GM18867 (cell line): ENCODE measurements around the gene VWA5B2.

Experiments
- ATAC-seq: cut with Tn5 transposase; IDR thresholded peaks from one replicate; pipeline ENCODE4 v1.9.1; 2021; ENCODE audit warnings: mild to moderate bottlenecking, moderate library complexity; ENCODE audit not compliant: unreplicated experiment

Gene VWA5B2

DNA sequence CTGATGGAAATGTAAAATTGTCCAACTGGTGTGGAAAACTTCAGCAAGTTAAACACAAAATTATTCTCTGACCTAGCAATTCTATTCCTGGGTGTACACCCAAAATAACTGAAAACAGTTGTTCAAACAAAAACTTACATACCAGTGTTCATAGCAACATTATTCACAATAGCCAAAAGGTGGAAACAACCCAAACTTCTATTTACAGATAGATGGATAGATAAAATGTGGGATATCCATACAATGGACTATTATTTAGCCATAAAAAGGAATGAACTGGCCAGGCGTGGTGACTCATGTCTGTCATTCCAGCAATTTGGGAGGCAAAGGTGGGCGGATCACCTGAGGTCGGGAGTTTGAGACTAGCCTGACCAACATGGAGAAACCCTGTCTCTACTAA lies 6.9 kb upstream of the VWA5B2 start:
- no peak for ATAC-seq

DNA sequence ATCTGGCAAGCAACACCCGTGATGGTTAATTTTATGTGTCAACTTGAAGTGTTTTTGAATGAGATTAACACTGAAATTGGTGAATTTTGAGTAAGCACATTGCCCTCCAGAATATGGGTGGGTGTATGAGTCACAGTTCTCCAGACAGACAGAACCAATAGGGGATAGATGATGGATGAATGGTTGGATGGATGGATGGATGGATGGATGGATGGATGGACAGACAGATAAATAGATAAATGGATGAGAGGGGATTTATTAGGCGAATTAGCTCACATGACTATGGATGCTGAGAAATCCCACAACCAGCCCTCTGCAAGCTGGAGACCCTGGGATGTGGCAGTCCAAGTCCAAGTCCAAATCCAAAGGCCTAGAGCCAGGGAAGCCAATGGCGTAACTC lies 5.4 kb upstream of the VWA5B2 start:
- ATAC-seq: no peak

DNA sequence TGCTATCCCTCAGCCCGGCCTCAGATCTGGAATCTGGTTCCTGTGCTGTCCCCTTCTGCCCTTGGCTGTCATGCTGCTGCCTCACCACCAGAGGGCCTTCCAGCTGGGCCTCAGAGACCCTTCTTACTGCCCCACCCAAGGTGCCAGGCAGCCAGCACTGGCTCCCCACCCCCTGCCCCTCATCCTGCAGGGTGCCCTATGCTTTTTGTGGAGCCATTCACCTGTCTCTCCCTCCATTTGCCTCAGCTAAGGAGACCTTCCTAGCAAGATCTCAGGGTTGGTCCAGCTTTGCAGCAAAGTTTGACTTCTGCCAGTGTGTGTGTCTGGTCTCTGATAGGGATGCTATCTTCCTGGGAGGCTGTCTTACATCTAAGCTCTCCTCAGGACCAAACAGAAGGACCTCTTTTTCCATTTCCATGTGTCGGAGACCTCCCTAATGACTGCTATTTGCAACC lies 1.9 kb upstream of the VWA5B2 start:
- peak; percentile 36 for ATAC-seq

DNA sequence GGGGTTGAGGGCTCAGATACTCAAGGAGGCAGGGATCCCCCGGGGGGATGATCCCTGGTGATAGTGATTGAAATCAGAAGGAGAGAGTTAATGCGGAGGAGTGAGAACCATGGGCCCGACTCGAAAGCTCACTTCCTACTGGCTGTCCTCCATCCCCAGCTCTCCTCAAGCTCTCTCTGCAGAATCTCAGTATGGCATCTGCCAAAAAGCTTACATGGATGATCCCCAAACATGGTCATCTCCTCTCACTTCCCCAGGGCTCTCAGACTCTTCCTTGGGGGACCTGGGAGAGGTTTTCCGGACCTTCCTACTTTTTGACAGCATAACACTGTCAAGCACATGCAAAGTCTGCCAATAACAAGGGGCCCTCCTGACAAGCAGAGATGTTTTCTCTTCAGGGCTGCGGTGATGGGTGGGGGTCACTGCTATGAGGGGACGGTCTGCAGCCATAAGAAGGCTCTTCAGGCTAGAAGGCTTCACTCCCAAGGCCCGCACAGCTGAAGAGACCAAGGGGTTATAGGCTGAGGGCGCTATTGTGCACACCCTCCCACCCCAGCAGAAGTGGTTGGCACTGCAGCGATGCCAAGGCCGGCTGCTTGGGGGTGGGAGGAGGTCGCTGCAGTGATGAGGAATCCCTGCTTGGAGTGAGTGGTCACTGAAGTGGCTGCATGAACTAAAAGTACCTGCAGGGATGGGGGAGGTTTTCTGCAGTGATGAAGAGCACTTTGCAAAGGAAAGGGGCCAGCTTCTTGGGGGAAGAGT lies 828 bp upstream of the VWA5B2 start:
- ATAC-seq: no peak

DNA sequence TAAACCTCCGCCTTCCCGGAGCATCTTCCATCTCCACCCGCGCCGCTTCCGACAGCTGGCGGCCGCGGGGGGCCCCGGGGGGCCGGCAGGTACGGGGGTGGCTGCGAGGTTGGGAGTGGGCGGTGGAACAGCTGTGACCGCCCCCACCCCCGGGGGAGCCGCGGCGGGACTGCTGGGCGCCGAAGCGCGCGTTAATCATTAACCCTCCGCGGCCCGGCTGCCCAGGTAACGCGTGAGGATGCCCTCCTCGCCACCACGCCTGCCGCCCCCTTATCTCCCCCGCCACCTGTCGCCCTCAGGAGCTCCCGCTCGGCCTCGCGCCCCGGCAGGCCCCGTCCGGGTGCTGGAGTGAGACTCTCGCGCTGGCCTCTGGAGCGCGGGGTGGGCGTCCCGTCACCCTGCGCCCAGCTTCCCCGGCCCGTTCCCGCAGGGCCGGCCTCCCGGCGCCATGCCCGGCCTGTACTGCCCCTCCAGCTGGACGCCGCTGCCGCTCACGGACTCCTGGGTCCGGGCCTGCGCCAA lies 757 bp downstream of the VWA5B2 start:
- no peak for ATAC-seq

DNA sequence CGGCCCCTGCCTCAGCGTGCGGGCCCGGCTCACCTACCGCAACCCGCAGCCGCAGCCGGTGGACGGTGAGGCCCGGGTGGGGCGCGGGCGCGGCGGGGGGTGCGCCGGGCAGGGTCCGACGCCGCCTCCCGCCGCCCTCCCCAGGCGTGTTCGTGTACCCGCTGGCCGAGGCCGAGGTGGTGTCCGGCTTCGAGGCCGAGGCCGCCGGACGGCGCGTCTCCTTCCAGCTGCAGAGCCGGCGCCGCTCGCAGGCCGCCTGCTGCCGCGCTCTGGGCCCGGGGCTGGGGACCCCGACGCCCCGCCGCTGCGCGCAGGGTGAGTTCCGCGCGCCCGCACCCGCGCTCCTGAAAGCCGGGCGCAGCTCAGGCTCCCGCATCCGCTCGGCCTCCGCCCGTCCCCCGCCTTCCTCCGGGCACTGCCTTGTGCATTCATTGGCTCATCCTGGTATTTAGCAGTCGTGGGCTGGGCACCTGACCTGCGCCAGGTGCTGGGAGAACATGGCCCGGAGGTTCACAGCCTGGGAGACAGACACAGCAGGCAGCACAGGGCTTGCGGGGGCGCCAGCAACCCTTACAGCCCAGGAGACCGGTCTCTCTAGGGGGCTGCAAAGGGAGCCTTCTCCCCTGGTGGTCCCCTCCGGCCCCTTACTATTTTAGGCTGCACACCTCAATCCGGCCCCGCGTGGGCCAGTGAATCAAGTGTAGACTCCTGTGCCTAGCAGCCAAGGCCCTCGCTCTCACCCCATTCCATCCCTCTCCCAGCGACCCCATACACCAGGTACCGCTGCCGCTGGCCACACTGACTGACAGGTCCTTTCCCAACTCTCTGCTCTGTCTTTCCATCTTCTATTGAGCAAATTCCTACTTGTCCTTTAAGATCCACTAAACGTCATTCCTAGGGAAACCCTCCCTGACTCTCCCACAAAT lies 1.5 kb downstream of the VWA5B2 start:
- ATAC-seq: no peak

DNA sequence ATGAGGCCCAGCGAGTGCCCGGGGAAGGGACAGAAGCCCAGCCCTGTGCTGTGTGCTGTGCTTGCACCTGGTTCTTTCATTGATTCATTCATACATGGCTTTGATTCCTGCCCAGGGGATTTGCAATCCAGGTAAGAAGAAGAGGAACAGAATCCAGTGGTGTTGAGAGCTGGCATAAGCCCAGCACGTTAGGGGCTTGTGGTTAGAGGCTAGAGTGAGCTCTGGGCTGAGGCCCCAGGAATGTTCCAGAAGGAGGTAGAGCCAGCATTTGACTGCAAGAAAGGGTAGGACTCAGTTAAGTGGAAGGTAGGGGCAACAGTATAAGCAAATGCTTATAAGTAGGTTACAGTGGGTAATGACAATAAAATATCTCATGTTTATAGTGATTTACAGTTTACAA lies 2.3 kb downstream of the VWA5B2 start:
- ATAC-seq: no peak

DNA sequence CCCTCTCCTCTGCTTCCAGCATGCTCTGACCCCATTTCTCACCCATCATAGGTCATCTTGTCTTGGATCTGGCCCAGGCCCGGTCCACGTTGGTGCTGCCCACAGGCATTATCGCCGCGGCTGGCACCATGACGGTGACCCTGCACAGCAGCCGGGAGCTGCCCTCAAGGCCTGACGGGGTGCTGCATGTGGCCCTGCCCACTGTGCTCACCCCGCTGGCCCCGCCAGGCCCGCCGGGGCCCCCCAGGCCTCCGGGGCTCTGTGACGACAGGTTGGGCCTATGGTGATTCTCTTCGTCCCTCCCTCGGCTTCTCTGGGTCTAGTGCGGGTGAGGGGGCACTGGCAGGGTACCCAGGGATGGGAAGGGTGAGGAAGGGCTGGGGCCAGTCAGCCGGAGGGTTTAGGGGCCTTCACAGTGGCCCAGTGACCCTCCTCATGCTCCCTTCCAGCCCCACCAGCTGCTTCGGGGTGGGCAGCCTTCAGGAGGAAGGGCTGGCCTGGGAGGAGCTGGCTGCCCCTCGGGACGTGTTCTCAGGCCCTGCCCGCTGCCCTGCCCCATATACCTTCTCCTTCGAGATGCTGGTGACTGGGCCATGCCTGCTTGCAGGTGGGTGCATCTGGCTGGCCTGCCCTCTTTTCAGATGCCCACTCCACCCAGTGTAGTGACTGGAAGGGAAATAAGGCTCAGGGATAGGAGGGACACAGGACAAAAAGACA lies 3.9 kb downstream of the VWA5B2 start:
- ATAC-seq: no peak

DNA sequence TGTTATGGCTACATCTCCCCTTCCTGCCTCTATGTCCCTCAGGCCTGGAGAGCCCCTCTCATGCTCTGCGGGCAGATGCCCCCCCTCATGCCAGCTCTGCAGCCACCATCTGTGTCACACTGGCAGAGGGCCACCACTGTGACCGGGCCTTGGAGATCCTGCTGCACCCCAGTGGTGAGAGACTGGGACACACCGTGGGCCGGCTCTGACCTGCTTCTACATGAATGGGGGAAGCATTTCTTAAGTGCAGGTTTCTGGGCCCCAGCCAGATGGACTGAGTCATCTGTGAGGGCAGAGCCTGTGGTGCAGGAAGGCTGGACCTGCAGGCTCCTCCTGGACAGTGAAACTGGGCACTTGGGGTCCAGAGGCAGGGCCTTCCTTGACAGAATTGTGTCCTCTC lies 4.8 kb downstream of the VWA5B2 start:
- ATAC-seq: no peak

DNA sequence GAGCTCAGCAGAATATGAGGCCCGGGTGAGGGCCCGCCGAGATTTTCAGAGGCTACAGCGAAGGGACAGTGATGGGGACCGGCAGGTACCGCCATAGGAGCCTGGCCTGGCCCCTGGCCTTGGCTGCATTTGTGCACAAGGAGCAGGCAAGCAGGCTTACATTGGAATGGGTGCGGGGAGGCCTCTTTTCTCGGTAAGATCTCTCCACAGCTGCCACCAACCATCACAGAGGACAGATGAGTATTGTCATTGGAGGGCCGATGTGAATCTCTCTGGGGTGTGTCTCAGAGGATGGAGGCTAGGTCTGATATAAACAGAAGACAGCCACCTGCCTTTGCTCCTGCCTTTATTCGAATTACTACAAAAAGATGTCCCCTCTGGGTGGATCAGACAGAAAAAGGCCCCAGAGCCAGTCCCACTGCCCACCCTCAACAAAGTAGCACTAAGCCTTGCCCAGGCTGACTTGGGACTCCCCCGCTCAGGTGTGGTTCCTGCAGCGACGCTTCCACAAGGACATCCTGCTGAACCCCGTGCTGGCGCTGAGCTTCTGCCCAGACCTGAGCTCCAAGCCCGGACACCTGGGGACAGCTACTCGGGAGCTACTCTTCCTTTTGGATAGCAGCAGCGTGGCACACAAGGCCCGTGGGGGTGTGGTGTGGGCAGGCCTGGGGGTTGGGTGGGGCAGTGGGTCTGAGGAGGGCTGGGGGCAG lies 5.4 kb downstream of the VWA5B2 start:
- no peak for ATAC-seq

DNA sequence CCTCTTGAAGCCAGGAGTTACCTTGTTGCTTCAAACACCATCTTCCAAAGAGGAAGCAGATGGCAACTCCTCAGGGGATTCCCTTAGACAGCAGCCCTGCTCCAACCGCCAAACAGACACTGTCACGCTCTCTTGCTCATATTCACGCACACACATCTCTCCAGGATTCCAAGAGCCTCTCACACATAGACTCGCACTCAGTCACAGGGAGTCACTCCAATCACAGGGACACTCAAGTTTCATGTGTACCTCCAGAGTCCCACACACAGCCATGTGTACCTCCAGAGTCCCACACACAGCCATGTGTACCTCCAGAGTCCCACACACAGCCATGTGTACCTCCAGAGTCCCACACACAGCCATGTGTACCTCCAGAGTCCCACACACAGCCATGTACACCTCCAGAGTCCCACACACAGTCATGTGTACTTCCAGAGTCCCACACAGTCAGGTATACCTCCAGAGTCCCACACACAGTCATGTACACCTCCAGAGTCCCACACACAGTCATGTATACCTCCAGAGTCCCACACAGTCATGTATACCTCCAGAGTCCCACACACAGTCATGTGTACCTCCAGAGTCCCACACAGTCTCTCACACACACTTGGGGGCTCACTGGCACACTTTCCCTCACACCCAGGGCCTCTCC lies 6.1 kb downstream of the VWA5B2 start:
- no peak for ATAC-seq

DNA sequence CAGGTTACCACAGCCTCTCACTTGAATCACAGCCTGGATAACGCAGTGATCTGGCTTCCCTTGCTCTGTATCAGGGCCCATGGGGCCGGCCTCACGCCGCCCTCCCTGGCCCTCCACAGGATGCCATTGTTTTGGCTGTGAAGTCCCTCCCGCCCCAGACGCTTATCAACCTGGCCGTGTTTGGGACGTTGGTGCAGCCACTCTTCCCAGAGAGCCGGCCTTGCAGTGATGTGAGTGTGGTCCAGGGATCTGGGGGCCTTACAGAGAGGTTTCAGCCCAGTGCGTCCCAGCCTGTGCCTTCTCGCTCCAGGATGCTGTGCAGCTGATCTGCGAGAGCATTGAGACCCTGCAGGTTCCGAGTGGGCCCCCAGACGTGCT lies 6.6 kb downstream of the VWA5B2 start:
- ATAC-seq: no peak

DNA sequence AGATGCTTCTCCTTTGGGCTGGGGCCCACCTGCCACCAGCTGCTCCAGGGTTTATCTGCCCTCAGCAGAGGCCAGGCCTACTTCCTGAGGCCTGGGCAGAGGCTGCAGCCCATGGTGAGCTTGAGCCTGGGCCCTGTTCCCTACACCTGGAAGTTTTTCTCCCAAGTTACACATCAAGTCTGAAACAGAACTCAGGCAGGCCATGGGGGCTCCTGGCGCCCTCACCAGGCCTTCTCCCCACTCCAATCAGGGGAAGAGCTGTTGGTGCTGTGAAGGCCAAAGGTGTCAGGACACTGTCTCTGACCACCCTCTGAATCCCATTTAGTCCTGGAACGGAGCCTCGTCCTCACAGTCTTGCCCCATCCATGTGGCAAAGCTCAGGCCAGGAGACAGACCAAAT lies 7.3 kb downstream of the VWA5B2 start:
- no peak for ATAC-seq

DNA sequence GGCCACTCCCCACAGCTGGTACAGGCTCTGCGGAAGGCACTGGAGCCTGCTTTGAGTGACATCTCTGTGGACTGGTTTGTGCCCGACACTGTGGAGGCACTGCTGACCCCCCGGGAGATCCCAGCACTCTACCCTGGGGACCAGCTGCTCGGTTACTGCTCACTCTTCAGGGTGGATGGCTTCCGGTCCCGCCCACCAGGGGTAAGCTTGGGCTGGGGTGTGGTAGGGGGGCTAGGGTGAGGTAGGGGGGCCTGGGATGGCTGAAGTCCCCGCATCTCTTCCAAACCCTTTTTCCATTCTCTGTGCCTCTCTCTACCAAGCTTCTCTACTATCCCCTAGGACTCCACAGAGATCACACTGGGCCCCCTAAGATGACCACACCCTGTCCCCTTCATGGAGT lies 7.8 kb downstream of the VWA5B2 start:
- no peak for ATAC-seq

DNA sequence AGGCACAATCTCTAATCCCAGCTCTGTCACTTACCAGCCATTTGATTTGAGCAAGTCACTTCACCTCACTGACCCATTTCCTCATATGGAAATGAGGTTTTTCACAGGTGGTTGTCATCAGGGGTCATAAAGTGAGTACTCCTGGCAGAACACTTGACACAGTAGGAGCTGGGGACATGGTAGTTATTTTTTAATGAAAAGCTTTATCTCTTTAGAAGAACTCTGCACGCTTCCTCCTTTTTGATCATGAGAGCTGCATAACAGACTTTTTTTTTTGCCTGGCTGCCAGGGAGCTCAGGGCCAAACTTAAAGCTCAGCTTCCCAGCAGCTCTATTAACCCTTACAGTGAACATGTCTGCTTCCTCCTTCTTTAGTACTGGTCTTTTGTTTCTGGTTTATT lies 8.4 kb downstream of the VWA5B2 start:
- no peak for ATAC-seq

DNA sequence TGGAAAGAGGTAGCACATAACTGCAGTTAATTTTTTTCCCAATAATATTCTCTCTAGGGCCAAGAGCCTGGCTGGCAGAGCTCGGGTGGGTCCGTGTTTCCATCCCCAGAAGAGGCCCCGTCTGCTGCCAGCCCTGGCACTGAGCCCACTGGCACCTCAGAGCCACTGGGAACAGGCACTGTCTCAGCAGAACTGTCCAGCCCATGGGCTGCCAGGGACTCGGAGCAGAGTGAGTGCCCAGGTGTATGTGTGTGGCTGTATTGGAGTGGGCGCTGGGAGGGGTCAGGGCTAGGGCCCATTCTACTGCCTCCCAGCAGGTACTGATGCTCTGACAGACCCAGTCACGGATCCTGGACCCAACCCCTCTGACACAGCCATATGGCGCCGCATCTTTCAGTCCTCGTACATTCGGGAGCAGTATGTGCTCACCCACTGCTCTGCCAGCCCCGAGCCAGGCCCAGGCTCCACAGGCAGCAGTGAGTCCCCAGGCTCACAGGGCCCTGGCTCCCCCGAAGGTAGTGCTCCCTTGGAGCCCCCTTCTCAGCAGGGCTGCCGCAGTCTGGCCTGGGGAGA lies 8.9 kb downstream of the VWA5B2 start:
- ATAC-seq: no peak

DNA sequence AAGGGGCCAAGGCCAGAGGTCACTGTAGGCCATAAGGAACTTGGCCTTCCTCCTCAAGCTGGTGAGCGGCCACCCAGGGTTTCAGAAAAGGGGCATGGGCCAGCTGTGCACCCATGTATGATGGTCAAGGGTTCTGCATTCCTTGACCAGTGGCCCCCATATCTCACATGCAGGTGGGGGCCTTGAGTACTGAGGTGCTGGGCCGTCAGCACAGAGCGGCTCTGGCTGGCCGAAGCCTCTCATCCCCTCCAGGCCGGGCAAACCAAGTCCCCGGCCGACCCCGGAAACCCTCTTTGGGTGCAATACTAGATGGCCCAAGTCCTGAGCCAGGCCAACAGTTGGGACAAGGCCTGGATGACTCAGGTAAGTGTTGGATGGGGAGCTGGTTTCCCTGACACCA lies 9.8 kb downstream of the VWA5B2 start:
- no peak for ATAC-seq

DNA sequence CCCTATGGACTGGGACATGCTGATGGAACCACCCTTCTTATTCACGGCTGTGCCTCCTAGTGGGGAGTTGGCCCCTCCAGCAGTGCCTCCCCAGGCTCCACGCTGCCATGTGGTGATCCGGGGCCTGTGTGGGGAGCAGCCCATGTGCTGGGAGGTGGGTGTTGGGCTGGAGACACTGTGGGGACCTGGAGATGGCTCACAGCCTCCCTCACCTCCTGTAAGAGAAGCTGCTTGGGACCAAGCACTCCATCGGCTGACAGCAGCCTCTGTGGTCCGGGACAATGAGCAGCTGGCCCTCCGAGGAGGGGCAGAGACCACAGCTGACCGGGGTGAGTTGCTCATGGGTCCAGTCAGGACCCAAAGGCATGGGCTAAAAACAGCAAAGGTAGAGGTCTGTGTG lies 10.3 kb downstream of the VWA5B2 start:
- no peak for ATAC-seq

DNA sequence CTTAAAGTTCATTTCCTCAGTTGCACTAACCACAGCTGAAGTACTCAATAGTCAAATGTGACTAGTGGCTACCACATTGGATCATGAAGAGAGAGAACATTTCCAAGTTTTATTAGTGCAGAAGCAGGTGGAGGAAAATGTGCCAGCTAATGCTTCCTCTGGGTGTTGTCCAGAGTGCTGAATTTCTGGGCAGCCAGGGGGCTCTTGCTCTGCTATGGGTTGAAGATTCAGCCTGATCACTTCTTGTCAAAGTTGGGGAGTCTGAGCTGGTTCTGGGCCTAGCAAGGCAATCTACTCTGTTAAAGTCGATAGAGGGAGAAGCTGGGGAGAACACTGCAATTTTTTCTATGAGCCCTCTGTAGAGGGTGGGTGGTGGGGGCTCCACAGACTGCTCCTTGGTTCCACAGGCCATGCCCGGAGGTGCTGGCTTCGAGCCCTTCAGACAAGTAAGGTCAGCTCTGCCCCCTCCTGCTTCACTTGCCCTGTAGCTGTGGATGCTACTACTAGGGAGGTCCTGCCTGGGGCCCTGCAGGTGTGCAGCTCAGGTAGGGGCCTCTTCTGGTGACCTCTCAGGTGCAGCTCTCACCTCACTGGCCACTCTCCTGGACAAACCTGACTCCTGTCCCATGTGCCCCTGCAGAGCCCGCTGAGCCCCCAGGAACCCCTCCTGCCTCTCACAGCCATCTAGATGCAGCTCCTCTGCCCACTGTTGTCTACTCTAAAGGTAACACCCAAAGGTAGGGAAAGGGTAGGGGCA lies 11.2 kb downstream of the VWA5B2 start:
- no peak for ATAC-seq
